ENCODE results near the gene FN3K. TPM values are rescaled to one million over a fixed set of nuclear protein-coding genes. Genes with fewer than 3 reads are reported as not detected.

FN3K gene
- total and polyA plus RNA-seq, 2 of the 8 experiments (the other 6 are each of a cell fraction or from before 2014, with no cell fraction given), result 0.88 to 14.2 TPM

DNA sequence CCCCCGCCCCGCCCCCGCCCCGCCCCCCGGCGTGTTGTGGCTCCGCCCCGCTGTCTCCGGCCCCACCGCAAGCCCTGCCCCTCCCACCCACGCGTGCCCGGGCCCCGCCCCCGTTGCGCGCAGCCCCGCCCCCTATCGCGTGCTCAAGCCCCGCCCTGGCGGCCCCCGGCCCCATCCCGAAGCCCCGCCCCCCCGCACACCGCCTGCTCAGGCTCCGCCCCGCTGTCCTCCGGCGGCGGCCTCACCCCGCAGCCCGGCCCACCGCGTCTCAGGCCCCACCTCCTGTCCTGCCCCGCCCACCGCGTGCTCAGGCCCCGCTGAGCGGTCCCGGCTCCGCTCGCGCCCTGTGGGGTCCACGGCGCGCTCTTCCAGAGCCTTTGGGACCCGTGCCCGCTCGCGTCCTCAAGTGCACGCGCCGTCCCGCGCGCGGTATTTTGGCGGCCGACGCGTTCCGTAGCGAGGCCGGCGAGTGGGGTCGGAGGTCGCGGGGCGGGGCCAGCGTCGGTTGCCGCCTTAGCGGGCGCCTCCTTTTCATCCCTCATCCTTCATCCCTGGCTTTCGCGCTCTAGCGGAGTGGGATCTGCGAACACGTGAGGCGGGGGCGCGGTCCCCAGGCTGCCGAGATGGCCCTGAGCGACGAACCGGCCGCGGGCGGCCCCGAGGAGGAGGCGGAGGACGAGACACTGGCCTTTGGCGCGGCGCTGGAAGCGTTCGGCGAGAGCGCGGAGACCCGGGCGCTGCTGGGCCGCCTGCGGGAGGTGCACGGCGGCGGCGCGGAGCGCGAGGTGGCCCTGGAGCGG, 16.4 kb downstream of the FN3K start, which contains the start of gene TBCD:
TBCD (plus strand) TSS at position 495 of the 800 bp plus-strand sequence; CDS start at position 624, 129 bp downstream.
- no peak within 1 kb of the TSS for H3K4ac ChIP-seq (replicated peaks; ENCODE audit: insufficient read length, low read depth, low read length)
- CTCF ChIA-PET (ENCODE audit: partially characterized antibody), result no interaction called here
- no peak within 1 kb of the TSS for H2BK15ac ChIP-seq (ENCODE audit: low read length)
- no peak within 1 kb of the TSS; the same call in 1 of the 2 replicates for H2AFZ ChIP-seq (ENCODE audit: low read length)
- no peaks in the 10 kb centered on the region; a peak in 1 of 4 replicates for H3K9me3 ChIP-seq (ENCODE audit: insufficient read depth in 2 of 2, low read depth in 1 of 2, low read length in 1 of 2)
- DNase-seq (ENCODE audit: low read depth in 1 of 2, low spot score in 2 of 2) (peak; percentile 38 to 89), FAIRE-seq (no peak)
- no peak within 1 kb of the TSS for H2AK5ac ChIP-seq (ENCODE audit: low read depth, low read length)
- H3K79me1 ChIP-seq (ENCODE audit: low read depth, low read length), result peaks cover 2% of the 10 kb centered on the region
- H3K4me2 ChIP-seq (ENCODE audit: insufficient read depth in 1 of 2, low read depth in 2 of 2, low read length in 2 of 2), result peak within 1 kb of the TSS; percentile 95 to 97
- WGBS, 2 experiments (ENCODE audit: extremely low coverage in 1 of 2, insufficient coverage in 1 of 2, insufficient read length in 1 of 2, insufficient replicate concordance in 2 of 2, low coverage in 1 of 2, low lambda C conversion rate in 2 of 2, missing lambda C conversion rate in 1 of 2), result 1% methylated on average over 53 of the region's 114 CpGs; no CpG with 5 or more reads in 1 of the 2 experiments
- peaks cover 0 to 25% of the 10 kb centered on the region in 2 experiments; a peak in 2 of 4 replicates for H3K79me2 ChIP-seq (ENCODE audit: control insufficient read depth in 1 of 2, insufficient read depth in 2 of 2, low read length in 2 of 2)
- peak within 1 kb of the TSS; percentile 56; the same call in 1 of the 2 replicates for H3K27ac ChIP-seq (ENCODE audit: low read depth, low read length)
- H3K9ac ChIP-seq (replicated peaks in 1 of 4; ENCODE audit: extremely low read depth in 1 of 4, low read depth in 3 of 4, low read length in 3 of 4), result peak within 1 kb of the TSS; percentile 63 to 82 (median 70)
- peak within 1 kb of the TSS; percentile 85; the same call in 1 of the 2 replicates for H2BK5ac ChIP-seq (ENCODE audit: low read depth, low read length)
- H3K23ac ChIP-seq (ENCODE audit: insufficient read length), result no peak within 1 kb of the TSS
- POLR2A ChIA-PET (ENCODE audit: partially characterized antibody), result interaction anchor here (0.8 to 1.3 kb wide), 2 partner anchors 10 to 11 kb away, joined by 3 to 5 read pairs; no protein-coding TSS in a partner anchor
- H4K5ac ChIP-seq (ENCODE audit: insufficient read length, low read depth, low read length), result peak within 1 kb of the TSS; percentile 82
- H3K4me3 ChIP-seq (ENCODE audit: extremely low read depth in 1 of 4, insufficient read depth in 2 of 4, low read depth in 3 of 4, low read length in 4 of 4), result peak within 1 kb of the TSS; percentile 78 to 93 (median 85)
- H2BK20ac ChIP-seq (ENCODE audit: low read length), result no peak within 1 kb of the TSS
- H3K27me3 ChIP-seq (replicated peaks in 1 of 4; ENCODE audit: control insufficient read depth in 3 of 4, extremely low read depth in 1 of 4, insufficient read depth in 3 of 4, low read length in 3 of 4), result peaks cover 0 to 6% (median 3%) of the 10 kb centered on the region in 4 experiments; a peak in 4 of 7 replicates
- H4K8ac ChIP-seq (ENCODE audit: extremely low read depth, insufficient read depth, low read length), result peak within 1 kb of the TSS; percentile 96
- H4K91ac ChIP-seq (replicated peaks; ENCODE audit: insufficient read length, low read length), result peak within 1 kb of the TSS; percentile 90
- peaks cover 0 to 1% of the 10 kb centered on the region in 2 experiments for H4K20me1 ChIP-seq (replicated peaks in 1 of 2; ENCODE audit: control insufficient read depth in 1 of 2, insufficient read depth in 2 of 2, low read length in 2 of 2)
- H3K18ac ChIP-seq (ENCODE audit: extremely low read depth, low read length), result peak within 1 kb of the TSS; percentile 93
- no peak within 1 kb of the TSS for H2BK120ac ChIP-seq (replicated peaks; ENCODE audit: low read depth, low read length)
- peaks cover 13% of the 10 kb centered on the region for H3K23me2 ChIP-seq (ENCODE audit: low read depth, low read length)
- peak within 1 kb of the TSS; percentile 35 for H3K56ac ChIP-seq (replicated peaks; ENCODE audit: insufficient read length, low read depth, low read length)
- peak within 1 kb of the TSS; percentile 50; the same call in 1 of the 2 replicates for H2BK12ac ChIP-seq (ENCODE audit: low read depth, low read length)
- H3K14ac ChIP-seq (ENCODE audit: insufficient read length), result no peak within 1 kb of the TSS
- H3K36me3 ChIP-seq (ENCODE audit: control insufficient read depth in 2 of 4, insufficient read depth in 4 of 4, low read length in 3 of 4), result peaks cover 0 to 5% (median 0%) of the 10 kb centered on the region in 4 experiments; a peak in 2 of 8 replicates
- peaks cover 8 to 23% (median 16%) of the 10 kb centered on the region in 4 experiments for H3K4me1 ChIP-seq (replicated peaks in 1 of 4; ENCODE audit: control insufficient read depth in 3 of 4, insufficient read depth in 4 of 4, low read length in 3 of 4)
- TF ChIP-seq, protein P1, sequence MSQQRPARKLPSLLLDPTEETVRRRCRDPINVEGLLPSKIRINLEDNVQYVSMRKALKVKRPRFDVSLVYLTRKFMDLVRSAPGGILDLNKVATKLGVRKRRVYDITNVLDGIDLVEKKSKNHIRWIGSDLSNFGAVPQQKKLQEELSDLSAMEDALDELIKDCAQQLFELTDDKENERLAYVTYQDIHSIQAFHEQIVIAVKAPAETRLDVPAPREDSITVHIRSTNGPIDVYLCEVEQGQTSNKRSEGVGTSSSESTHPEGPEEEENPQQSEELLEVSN (IDR thresholded peaks at IDR 0.05), result peak; percentile 62; the same call in 1 of the 2 replicates
- TF ChIP-seq, protein P2, sequence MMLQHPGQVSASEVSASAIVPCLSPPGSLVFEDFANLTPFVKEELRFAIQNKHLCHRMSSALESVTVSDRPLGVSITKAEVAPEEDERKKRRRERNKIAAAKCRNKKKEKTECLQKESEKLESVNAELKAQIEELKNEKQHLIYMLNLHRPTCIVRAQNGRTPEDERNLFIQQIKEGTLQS (IDR thresholded peaks at IDR 0.05; ENCODE audit: insufficient read depth, low read depth, low read length), result no peak
- TF ChIP-seq CEBPB (IDR thresholded peaks at IDR 0.05; ENCODE audit: low read depth, low read length), result no peak
- TF ChIP-seq KDM1A (IDR thresholded peaks at IDR 0.05; ENCODE audit: borderline replicate concordance, low read length), result no peak
- TF ChIP-seq BCL11A (IDR thresholded peaks at IDR 0.05; ENCODE audit: low read depth in 2 of 2, low read length in 2 of 2), result no peak
- peak; percentile 88 for TF ChIP-seq KDM4A (IDR thresholded peaks at IDR 0.05; ENCODE audit: low read depth, low read length, severe bottlenecking)
- TF ChIP-seq RBBP5 (IDR thresholded peaks at IDR 0.05; ENCODE audit: borderline replicate concordance, low read depth, low read length), result peak; percentile 11; the same call in 1 of the 2 replicates
- TF ChIP-seq, protein P3, sequence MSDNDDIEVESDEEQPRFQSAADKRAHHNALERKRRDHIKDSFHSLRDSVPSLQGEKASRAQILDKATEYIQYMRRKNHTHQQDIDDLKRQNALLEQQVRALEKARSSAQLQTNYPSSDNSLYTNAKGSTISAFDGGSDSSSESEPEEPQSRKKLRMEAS (IDR thresholded peaks at IDR 0.05), result peak; percentile 73
- no peak for TF ChIP-seq TBP (IDR thresholded peaks at IDR 0.05; ENCODE audit: low read depth, low read length)
- no peak for TF ChIP-seq POLR2A (IDR thresholded peaks at IDR 0.05; ENCODE audit: control extremely low read depth in 1 of 2, low read depth in 2 of 2, low read length in 2 of 2)

All from H1 (cell line).